GM12873 (cell line): ENCODE results near the gene HTATIP2.
A peak's percentile ranks its signal among the peaks of the same experiment; 100 is the strongest.

Experiments
- TF ChIP-seq, protein P1 (sequence below): IDR thresholded peaks from 2 replicates; pipeline ENCODE4 v1.5.1; 2012; ENCODE audit warnings: low read depth, mild to moderate bottlenecking, moderate library complexity, low read length, control low read depth; ENCODE audit not compliant: insufficient read depth; ENCODE audit errors: missing control alignments

HTATIP2 gene

DNA sequence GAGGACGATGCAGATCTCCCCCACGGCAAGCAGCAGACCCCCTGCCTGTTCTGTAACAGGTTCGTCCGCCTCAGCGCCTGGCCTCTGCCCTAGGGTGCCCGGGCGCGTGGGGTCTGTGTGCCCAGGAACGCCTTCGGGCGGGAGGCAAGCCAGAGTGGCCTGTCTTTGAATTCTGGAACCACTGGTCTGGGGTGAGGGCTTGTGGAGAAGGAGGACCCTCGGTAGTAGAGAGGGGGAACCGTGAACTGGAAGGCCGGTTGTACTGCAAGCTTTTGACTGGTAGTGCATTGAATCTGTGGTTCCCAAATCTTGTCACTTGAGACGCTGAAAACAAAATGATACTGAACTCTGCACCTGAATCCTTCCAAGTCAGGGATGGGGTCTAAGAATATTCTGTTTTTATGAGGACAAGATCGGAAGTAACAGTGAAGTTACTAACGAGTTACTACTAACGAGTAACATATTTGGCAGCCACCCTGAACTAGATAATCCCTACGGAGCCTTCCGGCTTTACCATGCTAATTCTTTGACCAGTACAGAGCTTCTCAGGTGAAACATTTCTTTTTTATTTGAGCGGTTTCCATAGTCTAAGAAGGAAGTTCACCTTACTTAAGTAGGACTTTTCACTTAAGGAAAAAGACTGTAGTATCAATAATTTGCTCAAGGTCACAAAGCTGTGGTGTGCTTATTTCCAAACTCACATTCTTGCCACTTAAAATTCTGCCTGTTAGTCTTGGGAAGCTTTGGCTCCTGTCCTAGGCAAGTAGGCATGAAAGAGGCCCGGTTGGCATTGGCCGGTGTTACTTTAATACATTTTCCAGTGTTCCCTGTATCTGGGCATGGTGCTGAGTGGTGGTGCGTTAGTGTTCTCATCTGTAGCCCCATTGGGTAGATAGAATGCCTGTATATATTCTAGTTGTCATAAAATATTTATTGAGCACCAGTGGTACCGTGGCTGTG is 24.9 kb downstream of the HTATIP2 start:
- TF ChIP-seq, protein P1, sequence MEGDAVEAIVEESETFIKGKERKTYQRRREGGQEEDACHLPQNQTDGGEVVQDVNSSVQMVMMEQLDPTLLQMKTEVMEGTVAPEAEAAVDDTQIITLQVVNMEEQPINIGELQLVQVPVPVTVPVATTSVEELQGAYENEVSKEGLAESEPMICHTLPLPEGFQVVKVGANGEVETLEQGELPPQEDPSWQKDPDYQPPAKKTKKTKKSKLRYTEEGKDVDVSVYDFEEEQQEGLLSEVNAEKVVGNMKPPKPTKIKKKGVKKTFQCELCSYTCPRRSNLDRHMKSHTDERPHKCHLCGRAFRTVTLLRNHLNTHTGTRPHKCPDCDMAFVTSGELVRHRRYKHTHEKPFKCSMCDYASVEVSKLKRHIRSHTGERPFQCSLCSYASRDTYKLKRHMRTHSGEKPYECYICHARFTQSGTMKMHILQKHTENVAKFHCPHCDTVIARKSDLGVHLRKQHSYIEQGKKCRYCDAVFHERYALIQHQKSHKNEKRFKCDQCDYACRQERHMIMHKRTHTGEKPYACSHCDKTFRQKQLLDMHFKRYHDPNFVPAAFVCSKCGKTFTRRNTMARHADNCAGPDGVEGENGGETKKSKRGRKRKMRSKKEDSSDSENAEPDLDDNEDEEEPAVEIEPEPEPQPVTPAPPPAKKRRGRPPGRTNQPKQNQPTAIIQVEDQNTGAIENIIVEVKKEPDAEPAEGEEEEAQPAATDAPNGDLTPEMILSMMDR: no peak

- TF ChIP-seq, protein P1: peak; percentile 61
Observed at GRCh38 chr11:20397281-20397680, 33.8 kb downstream of the HTATIP2 start.

- TF ChIP-seq, protein P1: no peak
Observed at GRCh38 chr11:20399498-20399897, 36.0 kb downstream of the HTATIP2 start.

GRCh38 chr11:20403059-20403458 is 39.5 kb downstream of the HTATIP2 start:
- TF ChIP-seq, protein P1: no peak

DNA sequence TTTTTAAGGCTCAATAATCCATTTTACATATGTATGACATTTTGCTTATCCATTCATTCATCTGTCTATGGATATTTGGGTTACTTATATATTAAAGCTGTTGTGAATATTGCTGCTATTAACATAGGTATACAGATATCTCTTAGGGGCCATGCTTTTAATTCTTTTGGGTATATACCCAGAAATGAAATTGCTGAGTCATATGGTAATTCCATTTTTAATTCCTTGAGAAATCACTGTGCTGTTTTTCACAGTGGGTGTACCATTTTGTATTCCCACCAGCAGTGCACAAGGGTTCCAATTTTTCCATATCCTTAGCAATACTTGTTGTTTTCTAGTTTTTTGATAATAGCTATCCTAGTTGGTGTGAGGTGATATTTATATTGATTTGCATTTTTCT is 43.0 kb downstream of the HTATIP2 start:
- TF ChIP-seq, protein P1: no peak

DNA sequence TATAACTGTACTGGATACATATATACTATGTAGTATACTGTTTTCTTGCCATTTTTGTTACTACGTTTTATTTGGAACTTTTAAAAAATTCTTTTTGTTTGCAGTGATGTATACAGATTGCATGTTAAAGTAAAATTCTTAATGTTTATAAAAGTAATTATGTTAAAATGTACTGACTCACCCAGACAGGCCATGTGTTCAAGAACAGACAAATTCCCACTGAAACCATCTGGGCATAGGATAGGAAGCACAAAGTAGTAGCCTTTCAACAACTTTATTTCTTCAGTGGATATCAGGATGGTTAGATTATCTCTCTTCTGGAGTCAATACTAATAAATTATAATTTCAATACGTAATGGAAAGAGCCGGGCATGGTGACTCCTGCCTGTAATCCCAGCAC is 43.8 kb downstream of the HTATIP2 start:
- TF ChIP-seq, protein P1: no peak

- TF ChIP-seq, protein P1: no peak
Observed at GRCh38 chr11:20415432-20415831, 51.9 kb downstream of the HTATIP2 start.
